ENCODE data around the gene FEM1B. TPM values are rescaled to one million over a fixed set of nuclear protein-coding genes. Genes with fewer than 3 reads are reported as not detected.

The FEM1B gene
- total RNA-seq, 4 donors from 2014 or later: 53.1 to 71.5 (median 56.5) TPM

- WGBS: 78% methylated on average over 7 of the region's 7 CpGs
- Histone ChIP-seq H3K9me3 (no peaks in the 10 kb centered on the region), H3K4me1 (peaks cover 0 to 3% (median 1%) of the 10 kb centered on the region in 4 donors), H3K4me3 (no peak overlapping the region), H3K27me3 (peaks cover 0 to 16% (median 0%) of the 10 kb centered on the region in 4 donors), H3K27ac (replicated peaks in 1 of 4) (no peak overlapping the region), H3K36me3 (peaks cover 0 to 25% (median 0%) of the 10 kb centered on the region in 4 donors)
- DNase-seq (ENCODE audit: extremely low spot score): no peak
- intact Hi-C loops (cut with DNase I): no loop called here
- no peak for TF ChIP-seq POLR2AphosphoS5 (IDR thresholded peaks at IDR 0.05)
- no peak for TF ChIP-seq CTCF (IDR thresholded peaks at IDR 0.05)
Measured at GRCh38 chr15:68321229-68321628, 43.7 kb downstream of the FEM1B start.

DNA sequence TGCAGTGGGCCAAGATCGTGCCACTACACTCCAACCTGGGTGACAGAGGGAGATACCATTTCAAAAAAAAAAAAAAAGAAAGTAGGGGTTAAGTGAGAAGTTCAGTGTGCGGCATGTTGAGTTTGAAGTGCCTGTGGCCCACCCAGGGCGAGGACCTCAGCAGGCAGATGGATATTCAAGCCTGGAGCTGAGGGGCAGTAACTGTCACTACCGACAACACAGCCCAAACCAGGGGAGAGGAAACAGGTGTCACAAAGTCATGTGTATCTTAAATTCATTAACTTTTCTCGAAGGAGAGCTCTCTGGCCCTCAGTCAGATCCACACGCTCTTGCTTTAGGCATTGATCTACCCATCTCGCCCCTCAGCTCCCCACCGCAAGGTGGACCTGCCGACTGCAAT is 45.3 kb downstream of the FEM1B start:
- DNase-seq (ENCODE audit: extremely low spot score): no peak
- Histone ChIP-seq H3K27me3 (peaks cover 0 to 12% (median 0%) of the 10 kb centered on the region in 4 donors), H3K4me1 (no peaks in the 10 kb centered on the region), H3K9me3 (no peaks in the 10 kb centered on the region), H3K4me3 (no peak overlapping the region), H3K36me3 (peaks cover 0 to 25% (median 0%) of the 10 kb centered on the region in 4 donors), H3K27ac (replicated peaks in 1 of 4) (no peak overlapping the region)
- intact Hi-C loops (cut with DNase I): no loop called here
- TF ChIP-seq POLR2A (IDR thresholded peaks at IDR 0.05; ENCODE audit: low read depth) (no peak), POLR2AphosphoS5 (IDR thresholded peaks at IDR 0.05) (no peak), CTCF (IDR thresholded peaks at IDR 0.05) (no peak), EP300 (IDR thresholded peaks at IDR 0.05) (no peak)
- 74% methylated on average over 8 of the region's 9 CpGs for WGBS

DNA sequence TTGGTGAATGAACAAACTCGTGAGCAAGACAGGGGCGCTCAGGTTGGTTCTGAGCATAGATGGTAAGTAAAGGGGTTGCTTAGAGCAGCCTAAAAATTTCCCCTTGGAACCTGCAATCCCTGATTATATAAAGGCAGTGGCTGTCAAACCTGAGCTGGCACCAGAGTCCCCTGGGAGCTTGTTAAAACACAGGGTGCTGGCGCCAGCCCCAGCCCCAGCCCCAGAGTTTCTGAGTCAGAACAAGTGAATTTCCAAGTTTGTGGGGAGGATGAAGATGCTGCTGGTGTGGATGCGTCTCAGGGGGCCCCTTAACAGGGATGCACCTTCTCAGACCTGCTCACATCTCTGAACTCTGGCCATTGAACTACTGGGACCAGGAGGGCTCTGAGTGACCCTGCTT is 48.2 kb downstream of the FEM1B start:
- no peaks in the 10 kb centered on the region for H3K9me3 ChIP-seq
- WGBS: 95% methylated on average over 2 of the region's 4 CpGs
- H3K4me1 ChIP-seq: no peaks in the 10 kb centered on the region
- H3K27me3 ChIP-seq: peaks cover 0 to 12% (median 0%) of the 10 kb centered on the region in 4 donors
- intact Hi-C loops (cut with DNase I): no loop called here
- TF ChIP-seq POLR2AphosphoS5 (IDR thresholded peaks at IDR 0.05) (no peak), CTCF (IDR thresholded peaks at IDR 0.05) (no peak), EP300 (IDR thresholded peaks at IDR 0.05) (no peak)
- no peak overlapping the region for H3K27ac ChIP-seq (replicated peaks in 1 of 4)
- no peak for DNase-seq (ENCODE audit: extremely low spot score)
- H3K4me3 ChIP-seq: no peak overlapping the region
- peaks cover 0 to 24% (median 0%) of the 10 kb centered on the region in 4 donors for H3K36me3 ChIP-seq

GRCh38 chr15:68326711-68327354 is 49.3 kb downstream of the FEM1B start:
- no peak for TF ChIP-seq POLR2A (IDR thresholded peaks at IDR 0.05; ENCODE audit: low read depth)
- TF ChIP-seq CTCF (IDR thresholded peaks at IDR 0.05): no peak
- TF ChIP-seq POLR2AphosphoS5 (IDR thresholded peaks at IDR 0.05): no peak
- no peak for TF ChIP-seq EP300 (IDR thresholded peaks at IDR 0.05)
- no peak for DNase-seq (ENCODE audit: extremely low spot score)
- intact Hi-C loops (cut with DNase I): no loop called here
- peaks cover 0 to 35% (median 0%) of the 10 kb centered on the region in 4 donors for H3K36me3 ChIP-seq
- no peak overlapping the region for H3K4me3 ChIP-seq
- WGBS: 69% methylated on average over 6 of the region's 11 CpGs
- H3K27me3 ChIP-seq: peaks cover 0 to 12% (median 0%) of the 10 kb centered on the region in 4 donors
- no peaks in the 10 kb centered on the region for H3K9me3 ChIP-seq
- no peak overlapping the region for H3K27ac ChIP-seq (replicated peaks in 1 of 4)
- no peaks in the 10 kb centered on the region for H3K4me1 ChIP-seq

DNA sequence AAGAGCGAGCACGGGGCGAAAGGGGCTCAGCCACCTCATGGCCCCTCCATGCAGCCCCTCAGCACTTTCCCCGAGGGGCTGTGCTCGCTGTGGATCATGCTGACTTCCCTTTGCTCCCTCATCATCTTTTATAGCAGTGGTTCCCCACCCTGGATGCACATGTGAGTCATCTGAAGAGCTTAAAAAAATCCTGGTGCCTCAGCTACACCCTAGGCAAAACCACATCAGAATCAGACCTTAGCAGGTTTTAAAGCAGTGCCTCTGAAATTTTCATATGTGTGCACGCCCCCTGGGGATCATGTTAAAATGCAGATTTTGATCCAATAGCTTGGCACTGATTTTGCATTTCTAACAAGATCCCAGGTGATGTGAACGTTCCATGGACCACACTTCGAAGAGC is 50.9 kb downstream of the FEM1B start:
- Histone ChIP-seq H3K4me1 (peaks cover 0 to 1% (median 0%) of the 10 kb centered on the region in 4 donors), H3K9me3 (no peaks in the 10 kb centered on the region), H3K27me3 (peaks cover 0 to 12% (median 0%) of the 10 kb centered on the region in 4 donors), H3K27ac (replicated peaks in 1 of 4) (no peak overlapping the region), H3K36me3 (peaks cover 0 to 35% (median 0%) of the 10 kb centered on the region in 4 donors), H3K4me3 (no peak overlapping the region)
- TF ChIP-seq POLR2AphosphoS5 (IDR thresholded peaks at IDR 0.05) (no peak), EP300 (IDR thresholded peaks at IDR 0.05) (no peak), POLR2A (IDR thresholded peaks at IDR 0.05; ENCODE audit: low read depth) (no peak), CTCF (IDR thresholded peaks at IDR 0.05) (no peak)
- intact Hi-C loops (cut with DNase I): no loop called here
- DNase-seq (ENCODE audit: extremely low spot score): no peak
- 80% methylated on average over 8 of the region's 8 CpGs for WGBS

Data from esophagus muscularis mucosa (tissue), 4 donors.